Fibroblast of skin of abdomen (primary cell): ENCODE data around the gene SLC35F3.
"Not testable (repeated sequence)": the region's sequence is repeated elsewhere in the genome, so short reads cannot be mapped to it uniquely, and the experiment has no call there.

Experiments used
- DNase-seq: peaks from one replicate; pipeline ENCODE4 v3.0.0-alpha.2; 2013

Gene SLC35F3

GRCh38 chr1:234107416-234108021, 203.0 kb downstream of the SLC35F3 start:
- no peak for DNase-seq

GRCh38 chr1:234108921-234109320, 204.4 kb downstream of the SLC35F3 start:
- no peak for DNase-seq

DNA sequence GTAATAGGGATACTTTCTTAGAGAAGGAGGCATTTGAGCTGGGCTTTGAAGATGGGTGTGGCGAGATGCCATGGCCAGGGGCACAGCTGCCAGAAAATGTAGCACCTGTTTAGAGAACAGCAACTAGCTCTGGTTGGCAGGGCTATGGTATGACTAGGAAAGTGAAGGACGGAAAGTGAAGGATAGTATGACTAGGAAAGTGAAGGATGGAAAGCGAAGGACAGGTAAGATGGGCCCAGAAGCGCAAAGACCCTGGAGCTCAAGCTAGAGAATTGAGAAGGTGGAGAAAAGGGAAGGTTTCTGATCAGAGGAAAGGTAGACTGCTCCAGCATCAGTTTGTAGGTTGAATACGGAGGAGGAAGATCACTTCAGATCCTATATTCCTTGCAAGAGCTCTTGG, 205.4 kb downstream of the SLC35F3 start:
- DNase-seq, result no peak

DNA sequence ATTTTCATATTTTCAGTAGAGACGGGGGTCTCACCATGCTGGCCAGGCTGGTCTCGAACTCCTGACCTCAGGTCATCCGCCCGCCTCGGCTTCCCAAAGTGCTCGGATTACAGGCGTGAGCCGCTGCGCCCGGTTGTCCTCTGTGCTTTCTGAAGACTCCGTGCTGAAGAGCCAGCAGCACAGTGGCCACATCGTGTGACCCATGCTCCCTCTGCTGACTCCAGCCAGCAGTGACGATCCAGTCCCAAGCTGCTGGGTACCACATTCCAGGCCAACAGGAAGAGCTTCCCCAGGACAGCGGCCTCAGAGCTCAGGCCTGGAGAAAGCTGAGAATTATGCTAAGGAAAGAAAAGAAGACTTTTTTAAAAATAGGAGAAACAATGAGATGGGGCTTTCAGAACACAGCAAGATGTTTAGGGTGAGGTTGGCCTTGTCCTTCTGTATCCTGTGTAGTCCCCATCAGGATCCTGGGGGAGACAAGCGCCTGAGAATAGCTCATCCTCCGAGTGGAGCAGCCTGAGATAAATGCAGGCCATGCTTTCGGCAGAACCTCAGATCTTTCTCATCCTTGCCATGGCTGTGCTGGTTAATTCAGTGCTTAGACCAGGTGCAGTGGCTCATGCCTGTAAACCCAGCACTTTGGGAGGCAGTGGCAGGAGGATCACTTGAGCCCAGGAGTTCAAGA, 207.1 kb downstream of the SLC35F3 start:
- DNase-seq, result peak; percentile 10

DNA sequence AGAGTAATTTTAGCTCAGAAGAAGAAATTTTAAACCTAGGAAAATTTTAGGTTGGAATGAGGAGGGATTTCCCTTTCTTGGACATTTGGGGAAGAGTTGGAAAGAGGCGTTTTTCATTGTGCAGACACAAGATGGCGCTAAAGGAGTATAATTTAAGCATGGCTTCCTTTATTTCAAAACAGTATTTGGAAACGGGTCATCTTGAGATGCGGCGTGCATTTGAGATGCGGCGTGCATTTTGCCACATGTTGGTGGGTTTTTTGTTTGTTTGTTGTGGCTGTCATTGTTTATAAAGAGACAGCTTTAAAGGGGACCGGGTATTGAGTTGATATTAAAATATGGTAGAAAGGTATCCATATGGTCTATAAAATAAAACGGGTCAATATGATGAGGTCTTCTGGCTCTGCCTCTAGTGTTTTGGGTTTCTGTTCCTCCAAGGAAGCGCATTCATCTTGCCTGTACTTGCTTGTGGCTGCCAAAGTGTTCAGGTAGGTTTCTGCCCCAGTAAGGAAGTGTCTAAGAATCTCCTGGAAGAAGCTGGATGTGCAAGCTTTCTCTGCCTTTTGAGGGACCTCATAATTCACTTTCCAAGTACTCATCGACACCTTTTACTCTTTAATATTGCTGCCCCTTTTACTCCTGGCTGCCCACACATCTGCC, 210.3 kb downstream of the SLC35F3 start:
- peak; percentile 52 for DNase-seq

DNA sequence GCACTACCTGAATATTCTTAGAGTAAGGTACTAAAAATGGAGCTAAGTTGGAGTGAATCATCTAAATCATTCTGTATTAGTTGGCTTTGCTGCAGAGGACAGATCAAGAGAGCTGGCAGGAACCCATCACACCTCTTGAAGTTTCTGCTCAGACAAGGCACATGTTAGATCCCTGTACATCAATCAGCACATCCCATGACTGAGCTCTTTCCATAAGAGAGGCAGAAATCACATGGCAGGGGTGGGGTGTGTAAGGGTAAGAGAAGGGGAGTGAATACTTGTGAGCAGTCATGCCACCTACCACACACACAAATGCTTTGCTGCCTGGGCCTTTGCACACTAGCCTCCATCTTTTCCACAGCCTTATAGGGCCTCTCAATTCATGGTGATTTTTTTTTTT, 214.4 kb downstream of the SLC35F3 start:
- DNase-seq, result no peak

GRCh38 chr1:234119431-234119830, 215.0 kb downstream of the SLC35F3 start:
- no peak for DNase-seq

DNA sequence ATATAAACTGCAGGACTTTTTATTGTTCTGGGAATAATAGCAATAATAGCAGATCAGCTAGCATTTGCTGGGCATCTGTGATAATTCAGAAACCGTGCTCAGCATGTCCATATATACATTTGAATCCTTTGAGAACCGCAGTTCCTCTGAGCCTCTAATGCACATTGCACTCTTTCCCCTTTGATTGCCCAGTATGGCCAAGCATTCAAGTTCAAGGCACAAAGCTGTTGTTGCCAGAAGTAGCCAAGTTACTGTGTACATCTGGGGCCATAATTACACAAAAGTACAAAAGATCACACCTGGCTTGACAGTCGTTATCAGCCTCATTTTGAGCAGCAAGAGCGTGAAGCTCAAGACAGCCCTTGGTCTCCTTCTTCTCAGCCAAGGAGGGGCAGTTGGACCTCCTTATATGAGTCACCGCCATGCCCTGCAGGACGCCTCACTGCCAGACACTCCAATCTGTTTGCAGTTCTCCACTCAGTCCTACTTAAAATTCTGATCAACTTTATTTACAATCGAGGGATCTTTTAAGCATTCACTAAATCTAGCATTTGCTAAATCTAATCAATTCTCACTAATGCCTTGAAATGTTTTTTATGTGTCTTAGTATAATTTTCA, 216.0 kb downstream of the SLC35F3 start:
- DNase-seq, result no peak

DNA sequence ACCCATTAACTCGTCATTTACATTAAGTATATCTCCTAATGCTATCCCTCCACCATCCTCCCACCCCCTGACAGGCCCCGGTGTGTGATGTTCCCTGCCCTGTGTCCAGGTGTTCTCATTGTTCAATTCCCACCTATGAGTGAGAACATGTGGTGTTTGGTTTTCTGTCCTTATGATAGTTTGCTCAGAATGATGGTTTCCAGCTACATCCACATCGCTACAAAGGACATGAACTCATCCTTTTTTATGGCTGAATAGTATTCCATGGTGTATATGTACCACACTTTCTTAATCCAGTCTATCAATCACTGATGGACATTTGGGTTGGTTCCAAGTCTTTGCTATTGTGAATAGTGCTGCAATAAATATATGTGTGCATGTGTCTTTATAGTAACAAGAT, 217.2 kb downstream of the SLC35F3 start:
- DNase-seq, result not testable (repeated sequence)

DNA sequence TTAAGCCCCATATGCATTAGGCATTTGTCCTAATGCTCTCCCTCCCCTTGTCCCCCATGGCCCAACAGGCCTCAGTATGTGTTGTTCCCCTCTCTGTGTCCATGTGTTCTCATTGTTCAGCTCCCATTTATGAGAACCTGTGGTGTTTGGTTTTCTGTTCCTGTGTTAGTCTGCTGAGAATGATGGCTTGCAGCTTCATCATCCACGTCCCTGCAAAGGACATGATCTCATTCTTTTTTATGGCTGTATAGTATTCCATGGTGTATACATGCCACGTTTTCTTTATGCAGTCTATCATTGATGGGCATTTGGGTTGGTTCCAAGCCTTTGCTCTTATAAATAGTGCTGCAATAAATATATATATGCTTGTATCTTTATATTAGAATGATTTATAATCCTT, 218.1 kb downstream of the SLC35F3 start:
- DNase-seq, result not testable (repeated sequence)

DNA sequence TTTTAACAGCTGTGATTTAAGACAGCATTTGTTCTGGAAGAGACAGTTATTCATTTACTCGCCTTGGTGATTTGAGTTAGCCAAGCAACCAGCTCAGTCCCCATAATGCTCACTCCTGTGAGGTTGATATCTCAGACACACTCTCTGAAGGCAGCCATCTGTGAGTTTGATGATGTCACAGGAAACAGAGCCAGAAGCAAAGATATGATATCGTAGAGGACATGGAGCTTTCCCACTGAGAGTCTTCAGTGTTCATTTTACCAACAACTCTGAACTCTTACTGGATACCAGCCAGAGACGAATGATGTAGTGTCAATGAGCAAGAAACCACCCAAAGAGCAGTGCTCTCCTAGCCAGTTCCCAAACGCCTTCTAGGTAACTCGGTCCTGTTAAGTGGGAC, 219.4 kb downstream of the SLC35F3 start:
- DNase-seq, result no peak

GRCh38 chr1:234125283-234125682, 220.8 kb downstream of the SLC35F3 start:
- DNase-seq, result peak; percentile 7

DNA sequence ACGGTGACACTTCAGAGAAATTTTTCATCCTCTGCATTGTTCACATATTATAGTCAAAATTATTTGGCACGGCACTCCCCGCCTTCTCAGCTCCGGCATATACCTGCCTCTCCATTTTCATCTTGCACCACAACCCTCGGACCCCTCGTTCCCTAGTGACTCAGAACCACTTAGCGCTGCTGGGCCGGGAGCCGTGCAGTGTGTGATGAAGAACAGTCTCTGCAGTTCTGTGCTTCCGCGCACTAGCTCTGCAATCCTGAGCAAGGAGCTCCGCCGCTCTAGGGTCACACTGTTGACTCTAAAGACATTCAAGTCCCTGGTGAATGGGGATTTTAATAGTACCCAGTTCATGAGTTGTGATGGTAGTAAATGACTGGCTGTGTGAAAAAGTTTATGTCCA, 221.2 kb downstream of the SLC35F3 start:
- no peak for DNase-seq

DNA sequence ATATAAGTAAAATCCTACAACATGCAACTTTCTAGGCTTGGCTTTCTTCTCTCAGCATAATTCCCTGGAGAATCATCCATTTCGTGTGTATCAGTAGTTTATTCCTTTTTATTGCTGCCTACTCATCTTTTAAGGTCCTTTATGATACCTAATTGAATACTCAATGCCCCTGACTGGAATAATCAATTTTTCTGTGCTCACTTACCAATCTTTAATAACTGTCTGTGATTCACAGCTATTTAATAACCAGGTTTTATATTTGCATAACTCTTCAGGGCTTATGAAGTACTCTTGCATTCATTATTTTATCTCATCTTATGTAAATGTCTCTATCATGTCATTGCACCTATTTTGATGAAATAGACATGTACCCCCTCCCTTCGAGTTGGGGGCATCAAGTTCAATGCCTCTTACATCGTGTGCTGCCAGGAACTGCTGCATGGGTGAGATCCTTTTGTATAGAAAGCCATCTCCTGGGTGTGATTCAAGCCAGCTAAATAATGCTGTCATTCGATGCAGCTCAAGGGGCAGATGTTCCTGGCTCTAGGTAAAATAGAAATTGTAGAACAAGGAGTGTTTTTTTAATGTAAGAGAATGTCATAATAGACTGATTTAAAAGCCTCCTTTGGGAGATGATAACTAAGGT, 222.7 kb downstream of the SLC35F3 start:
- DNase-seq, result no peak

DNA sequence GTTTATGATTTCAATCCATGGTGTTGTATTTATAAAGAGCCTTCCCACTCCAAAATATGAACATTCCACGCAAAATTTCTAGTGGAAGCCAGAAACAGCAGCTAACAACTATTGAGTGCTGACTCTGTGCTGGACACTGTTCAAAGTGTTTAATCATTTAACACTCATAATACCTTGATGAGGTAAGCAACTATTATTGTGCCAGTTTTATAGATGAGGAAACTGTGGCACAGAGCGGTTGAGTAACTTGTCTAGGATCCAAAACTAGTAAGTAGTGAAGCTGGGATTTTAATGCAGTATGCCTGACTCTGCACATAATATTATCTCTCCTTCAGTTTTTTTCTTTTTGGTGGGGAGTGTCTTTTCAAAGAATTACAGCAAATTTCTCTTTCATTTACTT, 228.3 kb downstream of the SLC35F3 start:
- no peak for DNase-seq

- DNase-seq, result no peak
These were observed 230.4 kb downstream of the SLC35F3 start for GRCh38 chr1:234134878-234135277.

DNA sequence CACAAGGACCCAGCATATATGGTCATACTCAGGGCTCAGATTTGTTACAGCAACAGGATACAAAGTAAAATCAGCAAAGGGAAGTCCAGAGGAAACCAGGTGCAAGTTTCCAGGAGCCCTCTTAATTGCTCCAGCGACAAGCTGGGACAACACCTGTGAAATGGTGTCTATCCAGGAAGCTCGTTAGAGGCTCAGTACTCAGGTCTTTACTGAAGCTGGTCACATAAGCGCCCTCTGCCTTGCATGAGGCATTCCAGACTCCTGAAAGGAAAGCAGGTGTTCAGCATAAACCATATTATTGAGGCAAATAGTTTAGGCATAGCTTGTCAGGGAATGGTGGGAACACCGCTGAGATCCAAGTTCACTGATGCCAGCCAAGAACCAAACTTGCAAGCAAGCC, 231.0 kb downstream of the SLC35F3 start:
- no peak for DNase-seq

DNA sequence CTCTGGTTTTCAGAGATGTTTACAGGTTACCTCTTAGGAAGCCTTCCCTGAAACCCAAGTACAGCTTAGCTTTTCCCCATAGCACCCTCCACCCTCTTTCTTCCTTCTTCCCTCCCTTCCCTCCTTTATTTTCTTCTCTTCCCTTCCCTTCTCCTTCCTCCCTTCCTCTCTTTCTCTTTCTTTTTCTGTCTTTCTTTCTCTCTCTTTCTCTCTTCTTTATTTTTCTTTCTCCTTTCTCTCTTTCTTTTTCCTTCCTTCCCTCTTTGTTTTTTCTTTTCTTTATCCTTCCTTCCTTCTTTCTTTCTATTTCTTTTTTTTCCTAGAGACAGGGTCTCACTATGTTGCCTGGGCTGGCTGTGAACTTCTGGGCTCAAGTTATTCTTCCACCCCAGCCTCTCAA, 231.6 kb downstream of the SLC35F3 start:
- DNase-seq, result no peak

- peak; percentile 51 for DNase-seq
These were observed 235.5 kb downstream of the SLC35F3 start for GRCh38 chr1:234139966-234140365.

GRCh38 chr1:234140388-234140787, 235.9 kb downstream of the SLC35F3 start:
- DNase-seq, result no peak

- no peak for DNase-seq
These were observed 236.5 kb downstream of the SLC35F3 start for GRCh38 chr1:234141006-234141405.

GRCh38 chr1:234143681-234144080, 239.2 kb downstream of the SLC35F3 start:
- no peak for DNase-seq

DNA sequence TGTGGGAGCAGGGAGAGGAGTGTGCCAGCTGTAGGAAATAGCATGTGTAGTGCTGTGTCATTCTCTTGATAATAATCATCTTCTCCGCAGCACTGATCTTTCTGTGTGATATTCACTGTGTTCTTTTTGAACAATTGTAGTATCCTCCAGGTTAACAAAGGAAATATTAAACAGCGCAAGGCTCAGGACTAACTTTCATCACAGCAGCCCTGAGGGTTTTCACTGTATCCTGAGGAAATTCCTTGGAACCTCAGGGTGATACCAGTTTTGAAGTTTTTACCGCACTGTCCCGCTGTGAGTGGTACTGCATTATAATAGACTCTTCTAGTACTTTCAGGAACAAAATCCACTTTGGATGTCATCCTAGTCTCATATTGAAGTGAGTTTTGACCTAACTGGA, 240.4 kb downstream of the SLC35F3 start:
- no peak for DNase-seq
